Natural killer cell (primary cell): ENCODE results near the gene APPL2. TPM values are rescaled to one million over a fixed set of nuclear protein-coding genes. Genes with fewer than 3 reads are reported as not detected.

Source experiments
- ATAC-seq, 3 donors: fragments of 150-1000 bp in 2 of 3; fragments of 200-7000 bp in 1 of 3; cut with Tn5 transposase; 1 replicate in 1 of 3; 2 replicates in 2 of 3; pipeline ENCODE4 v1.10.0; 2021; ENCODE audit warnings: mild to moderate bottlenecking in 2 of 3, moderate library complexity in 2 of 3
- DNase-seq, 2 donors: peaks; one replicate each; pipeline versions ENCODE4 v3.0.0 to v3.0.0-alpha.2; 2013 to 2021; ENCODE audit warnings: mixed read lengths in 1 of 2
- H3K27ac ChIP-seq: one replicate; pipeline ENCODE4 v1.5.1; 2013; ENCODE audit warnings: mild to moderate bottlenecking, low read length
- H3K27me3 ChIP-seq: one replicate; pipeline ENCODE4 v1.6.1; 2013; ENCODE audit warnings: low read length; ENCODE audit not compliant: control insufficient read depth, insufficient read depth
- H3K36me3 ChIP-seq: one replicate; pipeline ENCODE4 v1.6.1; 2013; ENCODE audit warnings: low read length; ENCODE audit not compliant: control insufficient read depth, insufficient read depth
- H3K4me1 ChIP-seq: one replicate; pipeline ENCODE4 v1.6.1; 2013; ENCODE audit warnings: low read length; ENCODE audit not compliant: control insufficient read depth, insufficient read depth
- H3K4me3 ChIP-seq: one replicate; pipeline ENCODE4 v1.5.1; 2013; ENCODE audit warnings: low read length
- H3K9me3 ChIP-seq: one replicate; pipeline ENCODE4 v1.6.1; 2013; ENCODE audit warnings: low read length; ENCODE audit not compliant: control insufficient read depth, insufficient read depth
- H3K27ac Mint-ChIP-seq, 2 donors: one replicate each; pipeline ENCODE4 v1.8.0; 2022; ENCODE audit warnings: mild to moderate bottlenecking in 2 of 2, mixed read lengths in 2 of 2, moderate library complexity in 1 of 2
- H3K27me3 Mint-ChIP-seq, 2 donors: one replicate each; pipeline ENCODE4 v1.8.0; 2022; ENCODE audit warnings: low read depth in 2 of 2, mixed read lengths in 2 of 2
- H3K36me3 Mint-ChIP-seq: one replicate; pipeline ENCODE4 v1.8.0; 2022; ENCODE audit warnings: mixed read lengths
- H3K4me1 Mint-ChIP-seq, 2 donors: one replicate each; pipeline ENCODE4 v1.8.0; 2022; ENCODE audit warnings: mixed read lengths in 2 of 2
- H3K4me3 Mint-ChIP-seq: one replicate; pipeline ENCODE4 v1.8.0; 2022; ENCODE audit warnings: mild to moderate bottlenecking, moderate library complexity, mixed read lengths
- H3K9me3 Mint-ChIP-seq, 2 donors: one replicate each; pipeline ENCODE4 v1.8.0; 2022; ENCODE audit warnings: mixed read lengths in 2 of 2
- CTCF ChIP-seq: fragments of 200-600 bp; IDR thresholded peaks from one replicate; pipeline ENCODE4 v1.8.0; 2022; ENCODE audit warnings: antibody characterized with exemption
- WGBS: methylation state at CpG from one replicate; pipeline ENCODE4 v1.1.7; 2013; ENCODE audit warnings: missing lambda C conversion rate; ENCODE audit not compliant: insufficient coverage; 5-methylcytosine and 5-hydroxymethylcytosine counted together
- intact Hi-C: fragments of 100-400 bp; cut with micrococcal nuclease; formaldehyde crosslinking; loops from one replicate; pipeline ENCODE4 v1.14.2; 2022
- total RNA-seq, 4 donors: library from RNA; stranded (reverse); fragments of 120-200 nt in 1 of 4; gene quantifications; one replicate each; pipeline versions ENCODE4 v1.2.3 to v1.2.4, GENCODE V29; 2013 to 2022

Gene APPL2
- total RNA-seq, 3 donors from 2014 or later (not counting 1 experiment from before 2014, with no cell fraction given), result 56.0 to 65.9 (median 64.2) TPM

GRCh38 chr12:105224399-105224798, 11.6 kb downstream of the APPL2 start:
- DNase-seq, result no peak
- H3K27ac Mint-ChIP-seq, result no peak overlapping the region
- no peaks in the 10 kb centered on the region for H3K4me1 ChIP-seq
- H3K4me1 Mint-ChIP-seq, result peaks cover 61 to 65% of the 10 kb centered on the region in 2 donors
- no peak for TF ChIP-seq CTCF
- H3K4me3 Mint-ChIP-seq, result no peak overlapping the region
- H3K9me3 ChIP-seq, result no peaks in the 10 kb centered on the region
- no peaks in the 10 kb centered on the region for H3K27me3 ChIP-seq
- H3K4me3 ChIP-seq, result no peak overlapping the region
- no peak overlapping the region for H3K27ac ChIP-seq
- 80% methylated on average over 4 of the region's 4 CpGs for WGBS
- H3K27me3 Mint-ChIP-seq, result no peaks in the 10 kb centered on the region
- no peaks in the 10 kb centered on the region for H3K9me3 Mint-ChIP-seq
- H3K36me3 ChIP-seq, result peaks cover 48% of the 10 kb centered on the region
- peaks cover 9% of the 10 kb centered on the region for H3K36me3 Mint-ChIP-seq
- no peak for ATAC-seq
- intact Hi-C loops, result no loop called here

- Histone ChIP-seq H3K27me3 (no peaks in the 10 kb centered on the region), H3K4me1 (no peaks in the 10 kb centered on the region), H3K36me3 (peaks cover 43% of the 10 kb centered on the region), H3K9me3 (no peaks in the 10 kb centered on the region), H3K4me3 (no peak overlapping the region), H3K27ac (no peak overlapping the region)
- DNase-seq (no peak), ATAC-seq (no peak)
- Mint-ChIP-seq H3K27me3 (no peaks in the 10 kb centered on the region), H3K4me3 (no peak overlapping the region), H3K36me3 (peaks cover 7% of the 10 kb centered on the region), H3K9me3 (no peaks in the 10 kb centered on the region), H3K27ac (no peak overlapping the region), H3K4me1 (peaks cover 65 to 66% of the 10 kb centered on the region in 2 donors)
- 93% methylated on average over 4 of the region's 4 CpGs for WGBS
- intact Hi-C loops, result no loop called here
- TF ChIP-seq CTCF, result no peak
Observed at GRCh38 chr12:105223884-105224283, 12.1 kb downstream of the APPL2 start.

GRCh38 chr12:105223352-105223845, 12.6 kb downstream of the APPL2 start:
- no peak for TF ChIP-seq CTCF
- Histone ChIP-seq H3K9me3 (no peaks in the 10 kb centered on the region), H3K4me3 (no peak overlapping the region), H3K27ac (no peak overlapping the region), H3K27me3 (no peaks in the 10 kb centered on the region), H3K36me3 (peaks cover 42% of the 10 kb centered on the region), H3K4me1 (no peaks in the 10 kb centered on the region)
- Mint-ChIP-seq H3K27ac (no peak overlapping the region), H3K4me3 (no peak overlapping the region), H3K9me3 (no peaks in the 10 kb centered on the region), H3K4me1 (peaks cover 67% of the 10 kb centered on the region in 2 donors), H3K27me3 (no peaks in the 10 kb centered on the region), H3K36me3 (peaks cover 3% of the 10 kb centered on the region)
- 87% methylated on average over 4 of the region's 4 CpGs for WGBS
- intact Hi-C loops, result no loop called here
- ATAC-seq (no peak), DNase-seq (no peak)

GRCh38 chr12:105222726-105223351, 13.1 kb downstream of the APPL2 start:
- Histone ChIP-seq H3K9me3 (no peaks in the 10 kb centered on the region), H3K4me1 (no peaks in the 10 kb centered on the region), H3K27ac (no peak overlapping the region), H3K4me3 (no peak overlapping the region), H3K36me3 (peaks cover 39% of the 10 kb centered on the region), H3K27me3 (no peaks in the 10 kb centered on the region)
- Mint-ChIP-seq H3K4me1 (peaks cover 69 to 70% of the 10 kb centered on the region in 2 donors), H3K27me3 (no peaks in the 10 kb centered on the region), H3K36me3 (no peaks in the 10 kb centered on the region), H3K4me3 (no peak overlapping the region), H3K27ac (peak overlapping the region in 1 of 2 donors; percentile 35), H3K9me3 (no peaks in the 10 kb centered on the region)
- ATAC-seq (no peak), DNase-seq (no peak)
- TF ChIP-seq CTCF, result no peak
- WGBS, result 70% methylated on average over 13 of the region's 13 CpGs
- intact Hi-C loops, result no loop called here
